ENCODE results near the gene SARM1.

- TF ChIP-seq LARP7 (IDR thresholded peaks at IDR 0.05) (no peak), THAP12 (CRISPR knock-in tag; IDR thresholded peaks at IDR 0.05) (no peak), ZNF561 (CRISPR knock-in tag; conservative IDR thresholded peaks at IDR 0.05) (no peak), HIVEP1 (CRISPR knock-in tag; IDR thresholded peaks at IDR 0.05) (no peak), ZNF217 (CRISPR knock-in tag; IDR thresholded peaks at IDR 0.05) (no peak), FOXJ2 (tag; IDR thresholded peaks at IDR 0.05) (no peak), POLR2A (conservative IDR thresholded peaks at IDR 0.05) (no peak), EZH2 (IDR thresholded peaks at IDR 0.05; ENCODE audit: borderline replicate concordance, low read depth, low read length) (no peak), ZSCAN29 (IDR thresholded peaks at IDR 0.05) (no peak), ELK1 (CRISPR knock-in tag; IDR thresholded peaks at IDR 0.05) (no peak)
These were observed 35.0 kb downstream of the SARM1 start for GRCh38 chr17:28406473-28406814.

Measured in K562 (cell line).